HG03571 (cell line): ENCODE measurements around the gene NECTIN4.

Experiments used
- ATAC-seq: cut with Tn5 transposase; IDR thresholded peaks from one replicate; pipeline ENCODE4 v1.9.1; 2021; ENCODE audit not compliant: unreplicated experiment

NECTIN4 gene

DNA sequence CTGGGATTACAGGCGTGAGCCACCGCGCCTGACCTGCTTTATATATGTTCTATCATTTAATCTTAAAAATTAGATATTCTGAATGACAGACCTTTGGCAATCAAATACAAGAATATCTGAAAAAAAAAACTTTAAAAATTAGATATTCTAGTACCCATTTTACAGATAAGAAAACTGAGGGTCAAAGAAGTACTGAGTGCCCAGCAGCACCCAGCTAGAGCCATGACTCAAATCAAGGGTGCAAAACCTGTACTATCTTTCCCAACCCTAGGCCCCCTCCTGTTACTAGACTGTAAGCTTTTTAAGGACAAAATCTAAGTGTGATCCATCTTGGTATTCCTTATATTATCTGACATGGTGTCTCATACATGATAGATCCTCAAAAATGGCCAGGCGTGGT, 27.9 kb downstream of the NECTIN4 start:
- no peak for ATAC-seq

DNA sequence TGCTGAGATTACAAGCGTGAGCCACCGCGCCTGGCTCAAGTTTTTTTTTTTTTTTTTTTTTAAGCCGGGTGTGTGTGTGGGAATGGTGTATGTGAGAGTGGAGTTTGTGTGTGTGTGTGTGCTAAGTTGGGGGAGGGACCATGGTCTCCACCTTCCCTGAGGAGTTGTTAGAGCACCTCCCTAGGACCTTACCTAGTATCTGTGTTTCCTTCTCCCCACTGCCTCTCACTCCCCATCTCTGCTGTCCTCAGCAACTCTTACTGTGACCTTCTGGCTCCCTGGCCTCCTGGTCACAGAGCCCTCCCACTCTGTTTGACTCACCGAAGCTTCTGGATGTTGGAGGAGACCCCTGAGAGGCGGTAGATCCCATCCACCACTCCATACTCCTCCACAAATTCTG, 30.1 kb downstream of the NECTIN4 start:
- ATAC-seq = no peak

DNA sequence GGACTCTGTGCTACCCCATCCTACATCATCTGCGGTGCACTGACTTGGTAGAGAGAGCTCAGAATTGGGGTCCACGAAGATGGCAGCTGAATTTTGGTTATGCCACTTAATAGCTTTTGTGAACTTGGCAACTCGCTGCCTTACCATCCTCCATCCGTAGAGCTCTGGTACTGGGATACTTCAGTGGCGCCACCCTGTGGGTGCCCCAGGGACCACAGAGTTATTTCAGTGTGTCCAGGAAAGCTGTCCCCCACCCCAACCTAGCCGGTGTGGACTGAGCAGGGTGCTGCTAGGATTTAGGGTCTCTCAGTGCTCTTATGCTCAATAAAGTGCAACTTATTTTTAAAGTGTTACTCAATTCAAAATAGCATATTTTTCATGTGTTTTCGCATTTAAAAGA, 34.6 kb downstream of the NECTIN4 start:
- ATAC-seq = no peak

DNA sequence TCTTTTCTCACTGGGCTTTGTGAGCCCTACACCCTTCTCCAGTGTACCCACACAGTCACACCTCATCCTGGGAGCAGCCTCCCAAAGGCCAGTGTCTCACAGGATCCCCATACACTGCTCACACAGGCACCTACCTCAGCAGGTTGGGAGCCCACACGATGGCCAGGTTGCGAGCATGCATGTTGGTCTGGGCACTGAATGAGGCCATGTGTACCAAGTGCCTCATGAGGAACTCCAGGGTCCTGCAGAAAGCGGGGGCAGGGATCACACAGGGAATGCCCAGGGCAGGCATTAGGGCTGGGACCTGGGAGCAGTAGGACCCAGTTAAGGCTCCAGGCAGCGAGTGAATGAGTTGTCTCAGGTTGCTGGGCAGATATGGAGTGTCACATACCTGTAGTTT, 35.1 kb downstream of the NECTIN4 start:
- no peak for ATAC-seq

DNA sequence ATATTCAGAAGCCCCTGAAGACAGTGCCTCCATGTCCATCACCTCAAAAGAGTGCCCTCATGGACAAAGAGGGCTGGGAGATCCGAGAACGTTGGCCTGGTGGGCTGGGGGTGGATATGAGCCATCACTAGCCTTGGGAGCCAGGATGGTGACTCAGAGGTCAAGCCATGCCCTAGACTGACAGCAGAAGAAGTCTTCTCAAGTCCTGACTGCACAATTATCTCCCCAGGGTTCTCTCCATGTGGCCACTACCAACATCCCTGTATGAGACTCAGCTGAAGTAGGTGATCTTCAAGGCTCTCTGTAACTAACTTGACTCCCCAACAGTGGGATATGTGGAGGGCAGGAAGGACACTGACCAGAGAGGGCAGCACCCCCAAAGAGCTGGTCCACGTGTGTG, 36.5 kb downstream of the NECTIN4 start:
- no peak for ATAC-seq

DNA sequence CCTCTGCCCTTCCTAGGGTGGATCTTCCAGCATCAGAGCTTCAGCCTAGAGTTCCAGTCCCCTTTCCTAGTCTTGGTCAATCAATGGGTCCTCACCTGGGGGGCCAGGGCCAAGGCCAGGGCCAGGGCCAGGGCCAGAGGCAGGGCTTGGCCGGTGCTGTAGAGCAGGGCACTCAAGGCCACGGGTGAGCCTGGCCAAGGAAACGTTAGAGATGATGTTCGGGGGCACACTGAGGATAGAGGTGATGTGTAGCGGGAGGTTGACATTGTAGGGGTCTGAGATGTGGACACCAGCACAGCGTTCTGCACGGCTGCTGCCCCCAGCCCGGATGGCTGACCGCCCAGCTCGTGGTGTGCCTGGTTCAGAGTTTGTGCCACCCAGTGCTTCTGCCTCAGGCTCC, 38.1 kb downstream of the NECTIN4 start:
- no peak for ATAC-seq

DNA sequence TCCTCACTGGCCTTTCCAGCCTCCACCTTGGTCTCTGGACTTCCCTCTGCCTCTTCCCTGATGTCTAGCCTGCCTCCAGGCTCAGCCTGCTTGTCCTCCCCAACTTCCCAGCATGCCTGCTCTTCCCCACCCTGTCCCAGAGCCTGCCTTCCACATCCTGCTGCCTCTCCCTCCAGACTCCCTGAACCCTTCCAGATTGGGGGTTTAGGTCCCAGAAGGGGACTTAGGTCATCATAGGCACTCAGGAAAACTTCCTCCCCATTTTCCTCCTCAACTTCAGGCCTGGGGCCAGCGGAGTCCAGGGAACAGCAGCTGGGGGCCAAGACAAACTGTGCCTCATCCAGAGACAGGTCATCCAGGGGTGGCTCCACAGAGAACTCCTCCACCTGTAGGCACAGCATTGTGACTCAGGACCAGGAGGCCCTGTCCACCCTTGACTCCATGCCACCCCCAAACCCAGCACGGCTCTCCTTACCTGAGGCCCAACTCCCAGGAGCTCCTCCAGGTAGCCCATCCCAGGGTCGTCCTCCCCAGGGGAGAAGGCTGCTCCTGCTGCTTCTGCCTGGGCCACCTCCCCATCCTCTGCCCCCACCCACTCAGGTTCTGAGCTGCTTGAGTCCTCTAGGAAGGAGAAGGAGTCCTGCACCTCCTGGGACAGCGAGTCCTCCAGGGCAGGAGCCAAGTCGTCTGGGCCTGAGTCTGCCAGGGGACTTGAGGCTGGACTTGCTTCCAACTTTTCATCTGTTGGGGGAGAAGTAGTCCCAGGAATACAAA, 40.2 kb downstream of the NECTIN4 start:
- no peak for ATAC-seq

DNA sequence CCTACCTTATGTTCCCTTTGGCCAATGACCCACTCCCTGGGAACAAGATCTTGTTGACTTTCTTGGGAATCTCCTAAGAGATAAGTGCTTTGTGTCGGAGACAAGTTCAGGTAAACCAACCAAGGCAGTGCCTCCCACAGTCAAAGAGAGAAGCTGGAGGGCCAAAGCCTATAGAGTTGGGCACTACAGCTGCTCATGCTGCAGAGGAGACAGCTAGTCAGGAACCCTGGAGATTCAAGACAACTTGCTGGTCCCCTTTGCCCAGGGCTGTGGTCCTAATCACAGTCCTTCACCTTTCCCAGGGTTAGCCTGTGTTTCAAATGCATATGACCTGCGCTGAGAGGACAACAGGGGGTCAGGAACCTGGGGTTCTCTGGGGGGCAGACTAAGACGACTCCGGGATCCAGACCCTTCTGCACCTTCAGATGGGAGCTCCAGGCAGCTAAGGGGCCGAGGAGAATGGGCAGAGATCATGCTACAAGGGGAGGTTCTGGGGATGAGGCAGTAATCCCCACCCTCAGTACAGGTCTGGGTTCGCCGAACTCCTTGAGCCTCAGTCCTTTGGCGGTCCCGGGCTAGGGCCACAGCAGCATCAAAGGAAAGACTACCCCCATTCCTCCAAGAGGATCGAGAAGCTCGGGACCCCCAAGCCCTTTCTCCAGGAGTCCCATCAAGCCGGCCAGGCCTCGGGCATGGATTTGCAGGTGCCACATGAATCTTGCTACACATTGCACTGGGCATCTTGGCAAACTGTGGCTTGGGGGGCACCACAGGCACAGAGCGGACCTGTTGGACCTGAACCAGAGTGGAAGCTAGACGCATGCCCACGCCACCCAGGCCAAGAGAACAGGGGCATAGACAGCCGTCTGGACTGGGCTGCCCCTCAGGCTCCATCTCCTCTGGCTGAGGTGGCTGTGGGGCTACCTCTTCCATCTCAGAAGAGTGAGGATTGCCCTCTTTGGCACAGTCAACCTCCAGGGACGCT, 41.6 kb downstream of the NECTIN4 start:
- no peak for ATAC-seq

DNA sequence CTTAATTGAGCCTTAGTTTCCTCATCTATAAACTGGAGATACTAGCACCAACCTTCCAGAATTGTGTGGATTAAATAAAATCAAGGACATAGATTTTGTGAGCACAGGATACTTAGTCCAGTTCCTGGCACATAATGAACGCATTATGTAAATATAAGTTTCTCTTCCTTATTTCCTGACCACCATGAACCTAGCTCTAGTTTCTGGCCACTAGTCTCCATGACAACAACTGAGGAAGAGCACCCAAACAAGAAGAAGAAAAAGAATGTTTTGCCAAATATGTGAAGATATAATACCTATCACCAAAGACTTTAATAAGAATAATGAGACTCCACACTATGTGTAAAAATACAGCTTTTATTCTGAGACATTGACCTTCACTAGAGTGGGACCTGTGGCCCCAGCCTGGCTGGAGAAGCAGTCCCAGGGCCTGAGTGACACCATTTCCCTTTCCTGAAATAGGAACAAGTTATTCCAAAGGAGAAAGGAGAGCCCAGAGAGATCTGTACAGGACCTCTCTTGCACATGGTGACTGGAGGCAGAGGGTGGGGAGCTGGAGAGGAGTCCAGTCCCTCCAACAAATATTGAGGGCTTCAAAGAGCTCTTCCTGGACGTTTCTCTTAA, 42.6 kb downstream of the NECTIN4 start:
- peak; percentile 28 for ATAC-seq

DNA sequence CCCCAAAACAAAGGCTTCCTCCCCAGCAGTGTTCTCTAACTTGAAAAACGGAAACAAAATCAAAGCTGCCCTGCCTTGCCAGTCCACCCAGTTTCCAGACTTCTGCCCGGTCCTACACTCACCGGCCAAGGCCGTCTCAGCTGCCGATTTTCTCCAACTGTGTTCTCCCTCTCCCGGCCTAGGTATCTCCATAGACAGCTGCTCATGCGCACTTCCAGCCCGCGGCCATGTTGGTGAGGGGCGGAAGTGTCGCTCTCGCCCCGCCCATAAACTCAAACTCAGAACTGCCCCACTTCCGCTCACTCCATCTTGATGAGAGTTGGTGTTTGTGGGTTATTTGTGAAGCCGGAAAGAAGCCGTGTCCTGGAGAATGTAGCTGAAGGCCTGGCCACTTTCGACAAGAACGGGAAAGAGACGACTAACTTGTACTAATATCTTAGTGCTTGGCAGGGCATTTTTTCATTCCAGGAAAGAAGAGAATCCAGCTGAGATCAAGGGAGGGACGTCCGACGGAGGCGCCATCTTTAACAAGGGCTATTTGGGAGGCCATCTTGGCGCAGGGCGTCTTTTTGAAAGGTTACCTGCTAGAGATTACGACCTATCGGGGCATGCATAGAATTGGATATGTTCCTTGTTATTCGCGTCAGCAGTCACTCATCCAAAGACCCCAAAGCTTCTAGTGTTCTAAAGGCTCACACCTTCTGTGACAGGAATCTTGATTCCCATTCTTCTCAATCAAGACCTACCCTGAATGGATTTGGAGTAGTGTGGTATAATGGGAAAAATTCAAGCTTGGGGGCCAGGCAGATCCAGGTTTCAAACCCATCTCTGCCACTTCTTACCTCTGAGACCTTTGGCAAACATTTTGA, 43.4 kb downstream of the NECTIN4 start, which contains the start of gene USF1:
TSS of gene USF1 (minus strand) at position 242 of the 869 bp plus-strand sequence. CDS start 2,702 bp downstream, outside the sequence.
- peak; percentile 43 for ATAC-seq

DNA sequence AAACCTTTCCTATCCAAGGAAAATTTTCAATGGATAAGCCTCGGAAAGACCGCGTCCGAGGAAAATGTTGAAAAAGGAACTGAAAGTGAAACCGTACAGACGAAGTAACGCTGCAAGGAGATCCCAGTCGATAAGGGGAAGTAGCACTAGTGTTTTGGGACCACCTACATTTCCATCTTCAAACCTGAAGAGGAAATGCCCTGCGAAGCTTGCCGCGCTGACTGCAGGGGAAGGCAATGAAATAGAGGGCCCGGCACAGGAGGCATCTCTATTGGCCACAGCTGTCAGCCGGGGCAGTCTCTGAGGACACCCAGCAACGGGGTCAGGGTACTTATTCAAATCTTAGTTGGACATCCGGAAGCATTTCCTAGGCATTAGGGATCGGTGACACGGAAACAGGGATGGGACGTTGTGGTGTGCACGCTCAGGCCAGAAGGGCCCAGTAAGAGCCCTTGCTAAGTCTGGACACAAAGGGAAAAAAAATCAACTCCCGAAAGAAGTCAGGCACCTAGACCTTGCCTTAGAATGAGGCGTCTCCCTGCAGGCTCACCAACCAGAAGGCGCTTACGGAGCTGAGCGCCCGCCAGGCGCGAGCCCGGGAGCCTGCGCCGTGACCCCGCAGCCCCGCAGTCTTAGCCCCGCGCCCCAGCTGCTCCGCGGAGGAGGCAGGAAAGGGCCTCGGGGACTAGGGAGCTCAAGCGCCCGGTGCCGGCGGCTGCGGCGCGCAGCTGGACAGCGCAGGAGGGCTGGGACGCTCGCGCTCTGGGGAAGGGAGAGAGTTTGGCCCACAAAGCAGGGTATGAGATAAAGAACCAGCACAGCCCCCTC, 44.2 kb downstream of the NECTIN4 start:
- peak; percentile 33 for ATAC-seq

DNA sequence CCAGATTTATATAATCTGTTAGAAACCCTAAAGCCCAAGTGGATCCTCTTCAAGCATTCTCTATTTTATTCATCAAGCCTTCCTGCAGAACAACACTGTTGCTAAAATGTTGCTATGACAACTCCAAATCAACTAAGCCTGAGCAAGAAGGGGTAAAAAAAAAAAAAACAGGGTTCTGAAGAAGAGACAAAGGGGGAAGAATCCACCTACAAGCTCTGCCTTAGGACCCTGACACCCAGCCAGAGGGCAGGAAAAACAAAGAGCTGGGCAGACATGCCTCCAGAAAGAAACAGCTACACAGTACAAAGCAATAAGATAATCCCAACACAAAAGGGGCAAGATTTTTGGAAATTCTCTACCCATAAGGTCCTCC, 44.8 kb downstream of the NECTIN4 start:
- no peak for ATAC-seq

DNA sequence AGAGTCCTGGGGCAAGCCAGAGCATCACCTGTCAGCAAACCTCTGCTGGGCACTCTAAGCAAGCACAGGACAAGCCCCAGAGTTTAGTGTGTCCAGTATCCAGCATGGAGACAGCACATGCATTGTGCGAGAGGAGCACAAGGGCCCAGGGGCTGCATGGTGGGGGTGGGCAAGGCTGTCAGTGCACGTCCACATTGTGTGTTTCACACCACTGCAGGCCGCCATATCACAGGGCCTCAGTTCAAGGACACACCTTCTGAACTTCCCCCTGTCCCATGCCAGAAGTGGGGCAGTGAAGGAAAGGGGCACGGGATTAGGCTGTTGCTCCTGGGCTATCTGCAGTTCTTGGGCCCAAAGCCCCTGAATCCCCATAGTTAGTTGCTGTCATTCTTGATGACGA, 49.8 kb downstream of the NECTIN4 start:
- no peak for ATAC-seq

DNA sequence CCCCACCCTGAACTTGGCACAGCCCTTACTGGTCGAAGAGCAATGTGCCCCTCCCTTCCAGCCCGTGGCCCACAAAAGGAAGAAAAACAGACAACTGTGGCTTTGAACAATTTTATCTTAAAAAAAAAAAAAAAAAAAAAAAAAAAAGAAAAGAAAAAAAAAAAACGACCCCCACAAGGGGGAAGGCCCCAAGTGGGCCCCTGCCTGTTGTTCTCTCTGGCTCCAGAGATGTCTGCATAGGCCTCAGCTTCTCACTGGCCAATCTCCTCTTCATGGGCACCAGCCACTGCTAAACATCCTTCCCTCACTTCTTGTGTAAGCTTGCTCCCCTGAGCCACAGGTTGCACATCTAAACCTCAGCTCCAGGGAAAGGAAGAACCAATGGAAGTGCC, 50.2 kb downstream of the NECTIN4 start:
- ATAC-seq = no peak

DNA sequence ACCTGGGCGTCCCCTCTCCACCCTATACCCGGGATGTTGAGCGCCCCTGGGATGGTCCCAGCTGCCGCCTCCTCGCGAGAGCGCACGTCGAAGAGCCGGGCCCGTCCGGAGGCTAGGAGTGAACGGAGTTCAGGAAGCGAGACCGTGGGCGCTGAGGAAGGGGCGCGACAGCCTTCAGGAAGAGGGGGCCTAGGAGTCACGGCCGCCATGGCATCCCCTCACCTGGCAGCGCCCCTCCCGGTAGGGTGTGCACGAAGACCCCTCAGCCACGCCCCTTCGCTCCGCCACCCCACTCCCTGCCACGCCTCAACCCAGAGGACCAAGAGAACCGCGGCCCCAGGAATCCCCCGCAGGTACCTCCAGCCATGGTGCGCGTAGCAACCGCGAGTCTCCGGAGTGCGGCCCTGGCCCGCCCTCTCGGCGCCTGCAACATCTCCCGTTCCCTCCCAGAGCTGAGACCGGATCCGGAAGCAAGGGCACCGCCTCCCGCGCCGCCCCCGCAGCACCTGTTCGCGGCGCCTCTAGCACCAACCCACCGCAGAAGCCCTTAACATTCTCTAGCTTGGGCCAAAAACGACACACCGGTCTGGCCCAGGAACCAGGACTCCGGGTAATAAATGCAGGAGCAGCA, 50.7 kb downstream of the NECTIN4 start, which contains the start of gene TSTD1:
TSS of gene TSTD1 (minus strand) at position 442 of the 631 bp plus-strand sequence. CDS start at position 367, 75 bp downstream.
- peak; percentile 73 for ATAC-seq

DNA sequence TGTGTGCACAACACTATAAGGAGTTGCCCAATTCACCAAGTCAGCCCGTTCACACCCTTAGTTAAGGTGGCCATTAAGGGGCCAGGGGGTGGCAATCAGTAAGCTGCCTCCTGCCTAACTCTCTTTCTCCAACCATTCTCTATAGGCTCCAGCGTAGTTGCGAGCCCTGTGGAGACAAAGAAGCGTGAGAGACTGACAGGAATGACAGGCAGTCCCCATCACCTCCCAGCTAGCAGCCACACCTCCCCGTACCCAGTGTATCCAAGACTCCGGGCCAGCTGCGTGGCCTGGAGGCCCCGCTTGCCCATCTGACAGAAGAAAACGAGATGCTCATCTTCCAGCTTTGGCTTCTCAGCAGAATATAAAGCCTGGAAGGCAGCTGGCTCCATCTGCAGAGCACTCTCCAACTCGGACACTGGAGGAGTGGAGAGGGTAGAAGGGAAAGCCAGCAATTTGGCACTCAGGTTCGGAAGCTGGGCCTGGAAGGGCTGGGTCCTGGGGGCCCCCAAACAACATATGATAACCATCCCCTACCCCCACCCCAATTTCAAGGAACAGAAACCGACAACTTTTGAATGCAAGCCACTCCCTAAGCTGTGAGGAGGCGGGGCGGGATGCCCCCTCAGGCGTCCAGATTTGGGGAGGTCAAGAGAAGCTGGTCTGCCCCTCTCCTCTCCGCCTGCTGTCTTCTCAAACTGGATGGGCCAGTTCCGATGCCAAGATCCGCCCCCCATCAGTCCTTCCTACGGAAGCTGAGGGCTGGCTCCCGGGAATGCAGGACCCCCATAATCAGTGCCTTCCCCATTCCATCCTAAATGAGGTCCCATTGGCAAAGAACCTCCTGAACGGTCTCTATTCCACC, 51.5 kb downstream of the NECTIN4 start:
- ATAC-seq = no peak

DNA sequence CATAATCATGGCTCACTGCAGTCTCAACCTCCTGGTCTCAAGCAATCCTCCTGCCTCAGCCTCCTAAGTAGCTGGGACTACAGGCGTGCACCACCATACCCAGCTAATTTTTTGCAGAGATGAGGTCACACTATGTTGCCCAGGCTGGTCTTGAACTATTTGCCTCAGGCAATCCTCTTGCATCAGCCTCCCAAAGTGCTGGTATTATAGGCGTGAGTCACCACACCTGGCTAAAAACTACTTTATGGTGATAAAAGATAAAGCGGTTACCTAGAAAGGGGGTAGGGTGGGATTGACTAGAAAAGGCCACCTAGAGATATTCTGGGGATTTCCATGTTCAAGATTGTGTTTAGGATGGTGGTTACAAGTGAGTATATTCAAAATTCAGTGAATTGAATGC, 55.6 kb downstream of the NECTIN4 start:
- no peak for ATAC-seq

DNA sequence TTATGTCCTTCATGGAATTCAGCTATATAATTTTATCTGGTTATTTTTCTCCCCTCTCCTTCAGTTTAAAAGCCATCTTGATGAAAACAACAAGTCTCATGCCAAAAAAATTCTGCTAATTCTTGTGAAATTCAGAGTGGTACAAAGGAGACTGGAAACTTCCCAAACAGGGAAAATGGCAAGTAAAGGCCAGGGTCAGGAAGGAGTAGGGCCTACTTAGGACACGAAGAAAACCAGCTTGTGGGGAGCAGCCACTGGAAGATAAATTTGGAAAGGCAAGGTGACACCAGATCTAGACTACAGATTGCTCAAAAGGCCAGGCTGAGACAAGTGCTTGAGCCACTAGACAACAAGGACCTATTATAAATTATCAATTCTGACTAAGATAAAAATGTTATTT, 56.9 kb downstream of the NECTIN4 start:
- no peak for ATAC-seq
